HG03565 (cell line): ENCODE results near the gene CNOT1.
A peak's percentile ranks its signal among the peaks of the same experiment; 100 is the strongest.

Source experiments
- ATAC-seq: cut with Tn5 transposase; IDR thresholded peaks from one replicate; pipeline ENCODE4 v1.9.1; 2021; ENCODE audit warnings: mild to moderate bottlenecking, moderate library complexity; ENCODE audit not compliant: unreplicated experiment

CNOT1 gene

DNA sequence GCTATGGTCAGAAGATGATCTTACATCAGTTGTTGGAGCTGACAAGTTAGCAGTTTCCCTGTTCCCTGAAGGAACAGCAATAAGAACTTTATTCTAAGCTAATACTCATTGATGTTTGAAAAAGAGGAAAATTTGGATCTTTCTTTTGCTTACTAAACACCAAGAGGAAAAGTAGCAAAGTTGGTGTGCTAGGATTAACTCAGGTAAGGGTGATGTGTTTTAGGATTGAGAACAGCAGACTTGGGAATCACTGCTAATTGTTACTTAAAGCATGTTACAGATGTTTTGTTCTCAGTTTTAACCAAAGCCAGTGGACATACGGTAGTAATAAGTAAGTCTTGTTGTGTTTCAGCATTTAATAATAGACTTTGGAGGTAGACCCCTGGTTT, 110.7 kb downstream of the CNOT1 start:
- no peak for ATAC-seq

DNA sequence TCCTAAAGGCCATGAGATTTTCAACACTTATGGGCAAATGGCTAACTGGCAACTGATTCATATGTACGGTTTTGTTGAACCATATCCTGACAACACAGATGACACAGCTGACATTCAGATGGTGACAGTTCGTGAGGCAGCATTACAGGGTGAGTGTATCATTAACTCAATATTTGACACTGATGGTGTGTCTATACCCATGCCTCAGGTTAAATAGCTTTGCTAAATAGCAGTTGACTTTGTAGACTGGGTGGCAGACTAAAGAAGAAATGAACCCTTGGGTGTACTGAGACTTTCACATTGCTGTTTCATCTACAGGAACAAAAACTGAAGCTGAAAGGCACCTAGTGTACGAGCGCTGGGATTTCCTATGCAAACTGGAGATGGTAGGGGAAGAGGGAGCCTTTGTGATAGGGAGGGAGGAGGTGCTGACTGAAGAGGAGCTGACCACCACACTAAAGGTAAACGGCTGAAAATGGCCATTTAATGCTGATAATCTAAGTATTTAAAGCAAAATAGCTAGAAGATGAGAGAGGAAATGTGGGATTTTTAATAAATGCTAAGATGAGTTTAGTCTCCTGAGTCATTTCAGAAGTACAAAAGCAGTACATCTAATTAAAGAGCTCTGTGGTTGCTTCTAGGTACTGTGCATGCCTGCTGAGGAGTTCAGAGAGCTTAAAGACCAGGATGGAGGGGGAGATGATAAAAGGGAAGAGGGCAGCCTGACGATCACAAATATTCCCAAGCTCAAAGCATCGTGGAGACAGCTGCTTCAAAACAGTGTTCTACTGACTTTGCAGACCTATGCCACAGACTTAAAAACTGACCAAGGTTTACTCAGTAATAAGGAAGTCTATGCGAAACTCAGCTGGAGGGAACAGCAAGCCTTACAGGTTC, 111.3 kb downstream of the CNOT1 start:
- ATAC-seq = peak; percentile 25

DNA sequence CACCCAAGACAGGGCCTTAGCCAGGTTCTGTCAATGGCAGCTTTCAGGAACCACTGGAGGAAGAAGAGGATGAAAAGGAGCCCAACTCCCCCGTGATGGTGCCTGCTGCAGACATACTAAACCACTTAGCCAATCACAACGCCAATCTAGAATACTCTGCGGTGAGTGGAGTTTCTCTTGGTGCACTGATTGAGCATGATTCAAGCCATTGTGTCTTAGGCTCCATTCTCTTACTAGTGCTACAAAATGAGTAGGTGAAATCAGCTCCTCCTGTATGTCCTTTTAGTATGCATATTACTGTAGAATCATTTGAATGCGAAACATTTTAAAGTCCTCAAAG, 112.9 kb downstream of the CNOT1 start:
- ATAC-seq = no peak

DNA sequence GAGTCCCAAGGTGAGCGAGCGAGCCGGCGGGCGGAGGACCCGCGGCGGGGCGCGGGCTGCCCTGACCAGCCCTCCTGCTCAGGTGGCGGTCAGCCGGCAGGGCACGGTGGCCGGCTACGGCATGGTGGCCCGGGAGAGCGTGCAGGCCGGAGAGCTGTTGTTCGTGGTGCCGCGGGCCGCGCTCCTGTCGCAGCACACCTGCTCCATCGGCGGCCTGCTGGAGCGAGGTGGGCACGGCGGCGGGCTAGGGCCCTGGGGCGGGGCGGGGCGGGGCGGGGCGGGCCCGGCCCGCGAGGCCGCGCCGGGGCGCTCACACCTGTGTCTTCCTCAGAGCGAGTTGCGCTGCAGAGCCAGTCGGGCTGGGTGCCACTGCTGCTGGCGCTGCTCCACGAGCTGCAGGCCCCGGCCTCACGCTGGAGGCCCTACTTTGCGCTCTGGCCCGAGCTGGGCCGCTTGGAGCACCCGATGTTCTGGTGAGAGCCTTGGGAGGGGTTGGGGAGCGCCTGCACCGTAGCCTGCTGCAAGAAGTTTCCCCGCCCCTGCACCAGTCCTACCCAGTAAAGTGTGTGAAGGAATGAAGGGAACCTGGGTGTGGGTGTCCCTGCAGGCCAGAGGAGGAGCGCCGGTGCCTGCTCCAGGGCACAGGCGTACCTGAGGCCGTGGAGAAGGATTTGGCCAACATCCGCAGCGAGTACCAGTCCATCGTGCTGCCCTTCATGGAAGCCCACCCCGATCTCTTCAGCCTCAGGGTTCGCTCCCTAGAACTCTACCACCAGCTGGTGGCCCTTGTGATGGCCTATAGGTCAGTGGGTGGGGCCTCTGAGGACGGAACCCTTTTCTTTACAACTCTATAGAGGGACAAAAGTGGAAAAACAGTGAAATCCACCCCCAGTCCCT, 113.5 kb downstream of the CNOT1 start:
- ATAC-seq = peak; percentile 33

DNA sequence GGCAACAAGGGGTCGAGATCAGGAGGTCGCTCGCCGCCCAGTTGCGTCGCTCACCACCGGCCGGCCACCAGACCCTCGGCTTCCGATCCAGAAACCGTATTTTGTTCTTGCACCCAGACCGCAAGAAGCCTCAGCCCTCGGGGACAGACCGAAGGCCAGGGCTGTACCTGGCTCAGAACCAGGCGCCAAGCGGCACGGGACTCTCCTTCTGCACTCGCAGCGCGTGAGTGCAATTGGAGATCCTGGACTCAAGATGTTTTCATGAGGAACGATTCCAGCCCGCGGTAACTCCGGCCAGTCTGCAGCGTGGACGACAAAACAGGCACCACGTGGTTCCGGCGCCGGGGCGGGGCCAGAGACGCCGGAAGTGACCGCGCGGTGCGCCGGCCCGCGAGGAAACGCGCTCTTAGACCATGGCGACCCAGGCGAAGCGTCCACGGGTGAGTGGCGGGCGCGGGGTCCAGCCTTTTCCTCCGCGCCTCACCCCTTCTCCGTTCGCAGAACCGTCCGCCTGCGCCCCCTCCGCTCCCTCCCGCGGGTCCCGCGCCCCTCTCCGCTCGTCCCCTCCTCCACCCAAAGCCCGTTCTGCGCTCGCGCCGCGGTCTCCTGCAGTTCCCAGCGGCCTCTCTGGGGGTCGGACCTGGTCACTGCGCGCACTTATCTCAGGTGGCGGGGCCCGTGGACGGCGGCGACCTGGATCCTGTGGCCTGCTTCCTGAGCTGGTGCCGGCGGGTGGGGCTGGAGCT, 114.3 kb downstream of the CNOT1 start, which contains the start of gene SETD6:
Gene SETD6, plus strand, starts transcription at position 393 of the 746 bp plus-strand sequence. Its CDS starts 21 bp downstream, at position 414.
- peak; percentile 68 for ATAC-seq

DNA sequence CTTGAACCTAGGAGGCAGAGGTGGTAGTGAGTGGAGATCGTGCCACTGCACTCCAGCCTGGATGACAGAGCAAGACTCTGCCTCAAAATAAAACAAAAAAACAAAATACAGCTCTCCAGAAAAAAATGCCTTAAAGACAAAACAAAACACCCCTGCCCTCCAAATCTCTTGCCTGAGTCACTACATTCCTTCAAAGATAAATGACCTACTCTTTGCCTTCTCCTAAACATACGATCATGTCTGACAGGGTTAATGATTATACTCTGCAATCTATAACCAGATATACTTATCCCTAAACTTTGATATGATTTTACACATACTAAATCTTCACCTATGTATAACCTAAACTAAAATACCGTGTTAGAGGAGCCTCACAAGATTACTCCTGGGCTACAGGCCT, 115.8 kb downstream of the CNOT1 start:
- no peak for ATAC-seq

DNA sequence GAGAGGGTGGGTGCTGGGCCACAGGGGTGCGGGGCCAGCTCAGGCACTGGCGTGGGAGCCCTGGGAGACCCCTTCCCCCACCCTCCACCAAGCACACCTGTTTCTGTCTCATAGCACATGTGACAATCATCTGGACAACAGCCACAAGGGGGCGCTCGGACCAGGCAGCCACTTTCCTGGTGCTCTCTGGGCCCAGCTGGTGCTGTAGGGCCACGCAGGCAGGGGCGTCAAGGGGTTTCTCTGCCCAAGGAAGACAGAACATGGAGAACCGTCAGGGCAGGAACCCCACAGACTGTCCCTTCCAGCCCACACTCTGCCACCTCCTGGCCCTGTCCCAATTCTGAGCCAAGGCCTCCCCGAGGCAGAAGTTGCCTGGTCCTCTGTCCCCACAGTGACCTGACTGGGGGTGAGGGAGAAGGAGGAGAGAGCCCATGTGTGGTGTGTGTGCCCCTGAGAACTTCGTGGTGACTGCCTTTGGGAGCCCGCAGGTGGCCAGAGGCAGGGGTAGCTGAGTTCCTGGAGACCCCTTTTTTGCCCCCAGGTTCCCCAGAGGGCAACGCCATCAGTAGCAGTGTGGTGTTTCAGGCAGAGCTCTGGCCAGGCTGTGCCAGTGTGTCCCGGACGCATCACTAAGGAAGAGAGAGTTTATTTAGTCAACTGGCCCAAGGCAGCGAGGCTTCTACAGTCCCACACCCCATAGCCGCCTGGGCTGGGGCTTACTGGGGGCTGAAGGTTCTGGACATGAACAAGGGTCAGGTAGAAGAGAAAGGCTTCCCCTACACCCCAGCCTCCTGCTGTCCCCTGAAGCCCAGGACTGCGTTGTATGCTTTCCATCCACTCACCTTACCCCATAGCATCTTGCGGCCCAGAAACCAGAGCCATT, 117.5 kb downstream of the CNOT1 start:
- ATAC-seq = no peak

DNA sequence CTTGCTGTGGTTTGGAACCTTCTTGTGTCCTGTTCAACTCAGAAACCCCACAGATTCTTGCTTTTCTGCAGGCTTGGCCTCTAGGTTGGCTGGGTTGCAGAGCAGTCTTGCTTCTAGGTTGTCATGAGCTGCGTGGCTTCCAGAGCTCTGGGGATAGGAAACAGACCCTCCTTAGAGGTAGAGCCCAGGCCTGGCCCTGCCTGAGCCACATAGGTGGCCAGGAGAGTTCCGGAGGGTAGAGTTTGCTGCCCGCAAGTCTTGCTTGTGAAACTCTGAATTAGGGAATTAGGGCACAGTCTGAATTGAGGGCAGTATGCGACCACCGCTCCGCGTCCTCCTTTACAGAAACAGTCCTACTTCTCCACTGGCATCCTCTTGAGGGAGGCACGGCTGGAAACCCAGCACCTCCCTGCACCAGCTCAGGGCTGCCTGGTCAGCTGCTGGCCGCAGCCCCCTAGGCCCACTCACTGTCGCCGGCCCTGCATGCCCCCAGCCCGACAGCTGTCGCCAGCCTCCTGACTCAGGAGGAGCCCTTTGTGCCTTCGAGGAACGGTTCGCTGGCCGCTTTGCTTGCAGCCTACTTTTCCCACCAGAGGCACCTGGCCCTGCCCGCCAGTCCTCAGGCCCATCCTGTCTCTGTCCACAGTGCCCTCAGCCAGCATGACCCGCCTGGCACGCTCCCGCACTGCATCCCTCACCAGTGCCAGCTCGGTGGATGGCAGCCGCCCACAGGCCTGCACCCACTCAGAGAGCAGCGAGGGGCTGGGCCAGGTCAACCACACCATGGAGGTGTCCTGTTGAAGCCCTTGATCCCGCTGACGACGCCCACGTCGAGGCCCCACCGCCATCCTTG, 118.6 kb downstream of the CNOT1 start:
- no peak for ATAC-seq

DNA sequence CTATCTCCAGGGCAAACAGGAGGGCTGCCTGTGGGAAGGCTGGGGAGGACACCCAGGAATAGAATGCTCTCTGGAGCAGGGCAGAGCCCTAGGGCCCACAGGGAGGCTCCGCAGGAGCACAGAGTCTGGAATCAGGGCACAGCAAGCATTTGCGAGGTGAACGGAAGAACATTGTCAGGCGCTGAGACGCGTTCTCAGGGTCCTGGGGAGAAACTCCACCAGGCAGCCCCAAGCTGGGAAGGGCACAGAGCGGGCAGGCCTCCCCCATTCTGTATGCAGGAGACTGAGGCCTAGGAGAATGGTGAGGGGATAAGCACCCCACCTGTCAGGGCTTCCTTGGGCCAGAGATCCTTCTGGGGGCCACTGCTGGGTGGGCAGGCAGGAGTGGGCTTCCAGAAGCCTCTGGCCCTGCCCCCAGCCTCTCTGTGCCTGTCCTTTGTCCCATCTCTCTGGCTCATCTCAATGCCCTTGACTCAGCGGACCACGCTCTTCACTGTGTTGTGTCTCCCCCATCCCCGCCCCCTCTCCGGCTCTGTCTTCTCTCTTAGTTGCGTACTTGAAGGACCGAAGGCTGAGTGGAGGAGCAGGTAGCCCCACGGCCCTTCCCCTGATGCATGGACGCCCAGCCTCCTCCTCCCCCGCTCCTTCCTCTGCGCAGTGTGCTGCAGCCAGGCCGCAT, 119.4 kb downstream of the CNOT1 start:
- ATAC-seq = no peak

DNA sequence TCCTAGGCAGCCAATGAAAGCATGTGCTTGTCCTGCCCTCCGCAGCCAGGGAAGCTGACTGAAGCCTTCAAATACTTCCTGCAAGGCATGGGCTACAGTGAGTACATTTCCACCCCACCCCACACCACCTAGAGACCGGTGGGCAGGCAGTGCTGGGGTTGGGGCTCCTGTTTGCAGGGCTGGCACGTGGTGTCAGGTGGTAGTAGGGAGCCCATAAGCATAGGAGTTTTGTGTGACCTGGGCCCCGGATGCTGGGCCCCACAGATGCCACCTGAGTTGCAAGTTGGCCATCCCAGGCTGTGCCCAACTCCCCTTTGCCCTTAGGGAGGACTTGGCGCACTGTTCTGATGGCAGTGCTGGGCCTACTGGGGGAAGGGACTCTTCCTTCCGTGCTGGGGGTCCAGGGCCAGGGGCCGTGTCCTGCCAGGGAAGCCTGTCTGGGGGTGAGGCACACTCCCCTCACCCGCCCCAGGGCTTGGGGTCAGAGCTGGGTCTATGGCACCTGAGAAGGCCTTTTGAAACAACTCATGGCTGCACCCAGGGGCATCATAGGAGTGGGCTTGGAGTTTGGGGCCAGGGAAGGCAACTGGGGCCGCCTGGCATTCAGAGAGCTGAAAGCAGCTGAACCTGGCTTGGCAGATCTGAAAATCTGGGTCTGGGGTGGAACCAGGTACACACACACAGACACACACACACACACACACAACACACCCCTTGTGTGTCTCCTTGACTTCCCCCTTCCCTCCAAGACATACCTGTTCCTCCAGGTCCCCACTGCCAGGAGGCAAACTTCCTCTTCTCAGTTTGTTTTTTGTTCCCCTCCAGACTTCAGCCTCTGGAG, 120.2 kb downstream of the CNOT1 start:
- no peak for ATAC-seq

DNA sequence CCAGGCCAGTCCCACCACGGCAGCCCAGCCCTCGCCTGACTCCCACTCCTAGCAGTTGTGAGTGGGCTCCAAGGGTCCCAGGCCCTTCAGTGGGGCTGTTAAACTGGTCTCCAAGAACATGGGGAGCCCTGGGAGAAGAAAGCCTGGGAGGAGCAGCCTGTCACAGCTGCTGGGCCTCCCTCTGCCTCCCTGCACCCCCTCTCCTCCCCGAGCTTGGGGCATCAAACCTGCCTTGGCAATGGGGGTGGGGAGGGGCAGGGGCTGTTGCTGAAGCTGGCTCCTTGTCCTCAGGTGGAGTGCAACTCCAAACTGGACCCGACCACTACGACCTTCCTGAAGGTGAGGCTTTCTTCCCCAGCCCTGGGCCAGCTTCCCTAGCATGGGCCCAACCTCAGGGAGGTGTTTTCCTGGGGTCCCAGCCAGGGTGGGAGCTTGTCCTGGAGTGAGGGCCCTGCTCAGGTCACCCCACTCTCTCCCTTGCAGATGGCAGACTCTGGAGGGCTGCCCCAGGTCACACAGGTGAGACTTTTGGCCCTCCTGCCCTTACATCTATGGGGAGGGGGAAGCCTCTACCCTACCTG, 120.9 kb downstream of the CNOT1 start:
- no peak for ATAC-seq

DNA sequence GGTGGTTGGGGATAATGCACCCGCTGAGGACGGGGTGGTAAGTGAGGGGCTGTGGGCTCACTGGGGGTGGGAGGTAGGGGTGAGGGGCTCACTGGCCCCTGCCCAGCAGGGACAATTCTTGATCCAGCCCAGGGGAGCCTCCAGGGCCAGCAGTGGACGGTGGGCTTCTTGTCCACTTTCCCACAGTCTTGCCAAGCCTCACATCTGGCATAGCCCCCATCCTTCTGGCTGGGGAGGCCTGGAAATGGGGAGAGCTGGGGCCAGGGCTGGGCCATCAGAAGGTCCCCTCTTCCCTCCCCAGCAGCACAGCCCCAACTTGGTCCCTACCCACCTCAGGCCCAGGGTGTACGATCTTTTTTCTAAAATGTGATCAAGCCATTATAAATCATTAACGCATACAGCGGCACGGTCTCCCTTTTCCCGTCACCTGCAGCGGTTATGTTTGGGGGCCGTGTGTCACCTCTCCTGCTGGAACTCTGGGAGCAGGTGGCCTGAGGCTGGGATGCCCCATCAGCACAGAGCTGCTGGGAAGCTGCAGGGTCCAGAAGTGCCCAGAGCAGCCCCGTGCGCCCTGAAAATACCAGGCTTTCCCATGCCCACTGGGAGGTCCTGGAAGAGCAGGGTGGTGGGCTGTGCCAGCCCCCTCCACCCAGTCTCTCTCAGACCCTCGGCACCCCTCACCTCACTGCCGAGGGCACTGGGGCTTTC, 121.5 kb downstream of the CNOT1 start:
- no peak for ATAC-seq

DNA sequence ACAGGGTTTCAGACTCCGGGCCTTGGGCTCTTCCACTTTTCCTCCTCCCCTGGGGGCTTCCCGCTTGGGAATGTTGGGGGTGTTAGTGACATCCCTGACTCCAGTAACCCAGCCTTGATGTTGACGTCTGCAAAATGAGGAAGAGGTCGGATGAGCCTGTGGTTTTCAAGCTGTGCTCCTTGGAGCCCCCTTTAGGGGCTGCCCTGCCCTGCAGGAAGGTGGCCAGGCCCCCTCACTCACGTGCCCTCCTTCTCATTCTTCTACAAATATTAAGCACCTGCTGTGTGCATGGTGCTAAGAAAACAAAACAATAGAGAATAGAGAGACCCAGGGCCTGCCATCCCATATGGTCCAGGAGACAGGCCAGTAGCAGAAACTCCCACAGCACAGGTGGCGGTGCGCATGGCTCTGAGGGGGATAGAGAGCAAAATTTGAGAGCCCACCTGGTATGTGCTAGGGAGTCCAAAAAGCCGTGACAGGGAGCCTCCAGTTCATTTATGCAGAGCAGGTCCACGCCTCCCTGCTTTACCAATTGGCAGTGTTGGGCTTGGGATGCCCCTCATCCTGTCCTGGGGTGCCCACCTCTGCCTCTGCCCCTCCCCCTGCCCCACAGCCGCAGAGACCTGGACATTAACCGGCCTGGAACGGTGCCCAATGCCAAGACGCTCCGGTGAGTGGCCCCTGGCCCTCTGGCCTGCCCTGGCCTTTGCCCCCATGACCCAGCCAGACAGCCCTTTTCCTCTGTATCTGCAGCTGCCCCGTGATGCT, 122.2 kb downstream of the CNOT1 start:
- ATAC-seq = no peak

DNA sequence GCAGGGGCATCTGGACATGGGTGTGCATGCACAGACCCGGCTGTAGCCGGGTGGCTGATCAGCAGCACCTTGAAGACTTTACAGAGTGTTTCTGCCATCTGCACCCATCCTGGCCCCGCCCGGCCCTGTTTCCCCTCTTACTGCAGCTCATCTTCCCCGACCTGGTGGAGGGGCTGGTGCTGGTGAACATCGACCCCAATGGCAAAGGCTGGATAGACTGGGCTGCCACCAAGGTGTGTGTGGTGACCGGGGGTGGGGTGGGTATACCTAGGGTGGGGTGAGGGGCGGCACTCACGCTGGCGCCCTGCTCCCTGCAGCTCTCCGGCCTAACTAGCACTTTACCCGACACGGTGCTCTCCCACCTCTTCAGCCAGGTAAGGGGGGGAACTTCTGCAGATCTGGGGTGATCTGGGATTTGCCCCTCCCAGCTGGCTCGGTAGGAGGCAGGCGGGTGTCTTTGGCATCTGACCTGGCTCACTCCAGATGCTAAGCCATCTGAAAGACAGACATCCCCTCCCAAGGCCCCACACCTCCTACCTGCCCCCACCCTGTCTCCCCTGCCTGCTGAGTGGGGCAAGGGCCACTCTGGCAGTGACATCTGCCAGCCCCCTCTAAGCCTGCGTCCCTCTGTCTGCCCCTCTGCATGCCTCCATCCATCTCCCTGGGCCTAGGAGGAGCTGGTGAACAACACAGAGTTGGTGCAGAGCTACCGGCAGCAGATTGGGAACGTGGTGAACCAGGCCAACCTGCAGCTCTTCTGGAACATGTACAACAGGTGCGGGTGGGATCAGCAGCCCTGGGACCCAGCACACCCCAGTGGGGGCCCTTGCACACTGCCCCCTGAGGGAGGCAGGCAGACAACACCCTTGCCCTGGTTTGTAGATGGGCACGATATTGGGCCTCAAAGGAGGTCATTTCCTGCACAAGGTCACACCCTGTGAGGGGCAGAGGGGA, 123.1 kb downstream of the CNOT1 start:
- ATAC-seq = no peak
